Measurements from ENCODE around the gene COX4I2.

GRCh38 chr20:31644701-31645100 is 7.0 kb downstream of the COX4I2 start:
- no peak for TF ChIP-seq CTCF (IDR thresholded peaks at IDR 0.05)
- TF ChIP-seq POLR2A (IDR thresholded peaks at IDR 0.05): no peak

Measured in Peyer's patch (tissue), 4 donors.